ENCODE results near the gene PINK1.

The PINK1 gene

GRCh38 chr1:20611652-20612051 lies 21.6 kb upstream of the PINK1 start:
- DNase-seq = no peak

- no peak for DNase-seq
Observed at GRCh38 chr1:20612221-20612746, 21.0 kb upstream of the PINK1 start.

- DNase-seq = no peak
Observed at GRCh38 chr1:20614131-20614579, 19.1 kb upstream of the PINK1 start.

GRCh38 chr1:20615946-20616846 lies 17.1 kb upstream of the PINK1 start:
- peak in 1 of 2 experiments; percentile 6 for DNase-seq

- DNase-seq = no peak
Observed at GRCh38 chr1:20616847-20617487, 16.3 kb upstream of the PINK1 start.

- no peak for DNase-seq
Observed at GRCh38 chr1:20618550-20618949, 14.7 kb upstream of the PINK1 start.

GRCh38 chr1:20619999-20620398 lies 13.3 kb upstream of the PINK1 start:
- DNase-seq = no peak

GRCh38 chr1:20621012-20621411 lies 12.2 kb upstream of the PINK1 start:
- no peak for DNase-seq

GRCh38 chr1:20624709-20625108 lies 8.5 kb upstream of the PINK1 start:
- DNase-seq = no peak

GRCh38 chr1:20625176-20626097 lies 7.8 kb upstream of the PINK1 start:
- DNase-seq = no peak

- no peak for DNase-seq
Observed at GRCh38 chr1:20626098-20626427, 7.2 kb upstream of the PINK1 start.

GRCh38 chr1:20626524-20626923 lies 6.7 kb upstream of the PINK1 start:
- DNase-seq = no peak

- DNase-seq = no peak
Observed at GRCh38 chr1:20630729-20631128, 2.5 kb upstream of the PINK1 start.

GRCh38 chr1:20632386-20632785 lies 872 bp upstream of the PINK1 start:
- DNase-seq = no peak

GRCh38 chr1:20634065-20634593 lies 871 bp downstream of the PINK1 start:
- peak; percentile 9 to 29 for DNase-seq

- peak; percentile 9 to 33 for DNase-seq
Observed at GRCh38 chr1:20634594-20635084, 1.4 kb downstream of the PINK1 start.

- DNase-seq = no peak
Observed at GRCh38 chr1:20636785-20637347, 3.6 kb downstream of the PINK1 start.

GRCh38 chr1:20640183-20640597 lies 6.9 kb downstream of the PINK1 start:
- DNase-seq = peak; percentile 53 to 68

GRCh38 chr1:20641975-20642374 lies 8.7 kb downstream of the PINK1 start:
- DNase-seq = no peak

- no peak for DNase-seq
Observed at GRCh38 chr1:20643080-20643479, 9.8 kb downstream of the PINK1 start.

GRCh38 chr1:20644416-20644815 lies 11.2 kb downstream of the PINK1 start:
- no peak for DNase-seq

GRCh38 chr1:20645414-20645813 lies 12.2 kb downstream of the PINK1 start:
- no peak for DNase-seq

Measured in activated CD4-positive, alpha-beta T cell treated with anti-CD3 and anti-CD28 coated beads, Interleukin-2, amount 50 U/mL, for 48 hours (primary cell).